Ishikawa (cell line): ENCODE data around the gene NFYC.

Source experiments
- CEBPB ChIP-seq: IDR thresholded peaks from 2 replicates; pipeline ENCODE4 v1.6.1; 2012
- CREB1 ChIP-seq: IDR thresholded peaks from 2 replicates; pipeline ENCODE4 v1.6.1; 2012; ENCODE audit warnings: low read depth
- EGR1 ChIP-seq: IDR thresholded peaks from 2 replicates; pipeline ENCODE4 v1.6.1; 2012
- EP300 ChIP-seq: IDR thresholded peaks from 2 replicates; pipeline ENCODE4 v1.6.1; 2012; ENCODE audit warnings: borderline replicate concordance
- FOXM1 ChIP-seq: IDR thresholded peaks from 2 replicates; pipeline ENCODE4 v1.6.1; 2012; ENCODE audit warnings: low read depth, borderline replicate concordance
- MAX ChIP-seq: IDR thresholded peaks from 2 replicates; pipeline ENCODE4 v1.6.1; 2012
- NFIC ChIP-seq: IDR thresholded peaks from 2 replicates; pipeline ENCODE4 v1.6.1; 2012
- RAD21 ChIP-seq: IDR thresholded peaks from 2 replicates; pipeline ENCODE4 v1.6.1; 2012; ENCODE audit warnings: low read depth
- REST ChIP-seq: IDR thresholded peaks from 2 replicates; pipeline ENCODE4 v1.6.1; 2012; ENCODE audit warnings: low read depth, mild to moderate bottlenecking
- TAF1 ChIP-seq: IDR thresholded peaks from 2 replicates; pipeline ENCODE4 v1.6.1; 2012; ENCODE audit warnings: low read depth, mild to moderate bottlenecking
- TCF12 ChIP-seq: IDR thresholded peaks from 2 replicates; pipeline ENCODE4 v1.6.1; 2012; ENCODE audit warnings: low read depth
- TEAD4 ChIP-seq: IDR thresholded peaks from 2 replicates; pipeline ENCODE4 v1.6.1; 2012
- USF1 ChIP-seq: IDR thresholded peaks from 2 replicates; pipeline ENCODE4 v1.6.1; 2012
- YY1 ChIP-seq: IDR thresholded peaks from 2 replicates; pipeline ENCODE4 v1.6.1; 2012; ENCODE audit warnings: low read depth
- ZBTB7A ChIP-seq: IDR thresholded peaks from 2 replicates; pipeline ENCODE4 v1.6.1; 2012; ENCODE audit warnings: low read depth

Gene NFYC

GRCh38 chr1:40766560-40766959, 75.1 kb downstream of the NFYC start:
- TF ChIP-seq FOXM1 (no peak), TEAD4 (no peak), YY1 (no peak), USF1 (no peak), TCF12 (no peak), REST (no peak), MAX (no peak), ZBTB7A (no peak), CREB1 (no peak), EP300 (no peak), NFIC (no peak), TAF1 (no peak), EGR1 (no peak), RAD21 (no peak), CEBPB (no peak)

GRCh38 chr1:40768146-40768990, 76.9 kb downstream of the NFYC start:
- no peak for TF ChIP-seq TCF12
- TF ChIP-seq MAX: no peak
- no peak for TF ChIP-seq YY1
- TF ChIP-seq NFIC: no peak
- TF ChIP-seq FOXM1: no peak
- no peak for TF ChIP-seq TAF1
- TF ChIP-seq EP300: no peak
- no peak for TF ChIP-seq TEAD4
- TF ChIP-seq USF1: no peak

GRCh38 chr1:40769815-40770214, 78.3 kb downstream of the NFYC start:
- TF ChIP-seq EGR1 (no peak), TAF1 (no peak), CEBPB (no peak), EP300 (no peak), TEAD4 (no peak), NFIC (no peak), TCF12 (no peak), RAD21 (no peak), CREB1 (no peak), FOXM1 (no peak), YY1 (no peak), MAX (no peak), REST (no peak)

- TF ChIP-seq NFIC (no peak), MAX (no peak), ZBTB7A (no peak), REST (no peak), EP300 (no peak), TAF1 (no peak), TEAD4 (no peak)
Observed at GRCh38 chr1:40770296-40771070, 79.0 kb downstream of the NFYC start.
